ENCODE results near the gene PRG2.

GRCh38 chr11:57370941-57371340 lies 19.5 kb downstream of the PRG2 start:
- TF ChIP-seq, protein P1, sequence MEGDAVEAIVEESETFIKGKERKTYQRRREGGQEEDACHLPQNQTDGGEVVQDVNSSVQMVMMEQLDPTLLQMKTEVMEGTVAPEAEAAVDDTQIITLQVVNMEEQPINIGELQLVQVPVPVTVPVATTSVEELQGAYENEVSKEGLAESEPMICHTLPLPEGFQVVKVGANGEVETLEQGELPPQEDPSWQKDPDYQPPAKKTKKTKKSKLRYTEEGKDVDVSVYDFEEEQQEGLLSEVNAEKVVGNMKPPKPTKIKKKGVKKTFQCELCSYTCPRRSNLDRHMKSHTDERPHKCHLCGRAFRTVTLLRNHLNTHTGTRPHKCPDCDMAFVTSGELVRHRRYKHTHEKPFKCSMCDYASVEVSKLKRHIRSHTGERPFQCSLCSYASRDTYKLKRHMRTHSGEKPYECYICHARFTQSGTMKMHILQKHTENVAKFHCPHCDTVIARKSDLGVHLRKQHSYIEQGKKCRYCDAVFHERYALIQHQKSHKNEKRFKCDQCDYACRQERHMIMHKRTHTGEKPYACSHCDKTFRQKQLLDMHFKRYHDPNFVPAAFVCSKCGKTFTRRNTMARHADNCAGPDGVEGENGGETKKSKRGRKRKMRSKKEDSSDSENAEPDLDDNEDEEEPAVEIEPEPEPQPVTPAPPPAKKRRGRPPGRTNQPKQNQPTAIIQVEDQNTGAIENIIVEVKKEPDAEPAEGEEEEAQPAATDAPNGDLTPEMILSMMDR (IDR thresholded peaks at IDR 0.05; ENCODE audit: poor library complexity) = no peak
- TF ChIP-seq EZH2phosphoT487 (IDR thresholded peaks at IDR 0.05; ENCODE audit: low read depth, severe bottlenecking, unreplicated experiment) (no peak), EZH2 (IDR thresholded peaks at IDR 0.05; ENCODE audit: borderline replicate concordance) (no peak)
